Mesodermal cell (in vitro differentiated cells): ENCODE measurements around the gene SEPHS2.
"Not testable (repeated sequence)": the region's sequence is repeated elsewhere in the genome, so short reads cannot be mapped to it uniquely, and the experiment has no call there.

Experiments used
- H3K27ac ChIP-seq: 2 replicates; pipeline ENCODE4 v1.7.0; 2013; ENCODE audit warnings: mild to moderate bottlenecking, low read depth, low read length, moderate library complexity; ENCODE audit not compliant: severe bottlenecking
- H3K36me3 ChIP-seq: 2 replicates; pipeline ENCODE4 v1.7.1; 2013; ENCODE audit warnings: mild to moderate bottlenecking, low read length, moderate library complexity; ENCODE audit not compliant: control insufficient read depth, insufficient read depth
- H3K4me1 ChIP-seq: one replicate; pipeline ENCODE4 v1.7.1; 2013; ENCODE audit warnings: mild to moderate bottlenecking, low read length; ENCODE audit not compliant: insufficient read depth, control insufficient read depth, poor library complexity, severe bottlenecking
- H3K4me3 ChIP-seq: 2 replicates; pipeline ENCODE4 v1.7.0; 2013; ENCODE audit warnings: low read length, control low read depth, mild to moderate bottlenecking; ENCODE audit not compliant: insufficient read depth, poor library complexity, severe bottlenecking; ENCODE audit errors: extremely low read depth
- H3K9me3 ChIP-seq: 2 replicates; pipeline ENCODE4 v1.7.1; 2013; ENCODE audit warnings: mild to moderate bottlenecking, low read length, moderate library complexity; ENCODE audit not compliant: control insufficient read depth
- WGBS, 2 experiments: methylation state at CpG; one replicate each; pipeline ENCODE4 v1.1.5; 2013; ENCODE audit warnings: missing lambda C conversion rate in 2 of 2; ENCODE audit not compliant: insufficient coverage in 2 of 2; 5-methylcytosine and 5-hydroxymethylcytosine counted together

SEPHS2 gene

GRCh38 chr16:30481381-30481780 is 35.7 kb upstream of the SEPHS2 start:
- 88 to 90% methylated on average over 4 of the region's 5 CpGs for WGBS, 2 experiments
- no peak overlapping the region for H3K27ac ChIP-seq

GRCh38 chr16:30478766-30479478 is 33.2 kb upstream of the SEPHS2 start:
- H3K9me3 ChIP-seq = no peaks in the 10 kb centered on the region
- 91 to 95% methylated on average over 12 of the region's 12 CpGs for WGBS, 2 experiments
- no peak overlapping the region for H3K27ac ChIP-seq
- H3K36me3 ChIP-seq = no peaks in the 10 kb centered on the region
- H3K4me3 ChIP-seq = no peak overlapping the region
- H3K4me1 ChIP-seq = no peaks in the 10 kb centered on the region

More at GRCh38 chr16:30481381-30481780, 35.7 kb upstream of the SEPHS2 start:
- no peaks in the 10 kb centered on the region for H3K9me3 ChIP-seq
- no peak overlapping the region for H3K4me3 ChIP-seq
- no peaks in the 10 kb centered on the region for H3K36me3 ChIP-seq
- H3K4me1 ChIP-seq = no peaks in the 10 kb centered on the region

DNA sequence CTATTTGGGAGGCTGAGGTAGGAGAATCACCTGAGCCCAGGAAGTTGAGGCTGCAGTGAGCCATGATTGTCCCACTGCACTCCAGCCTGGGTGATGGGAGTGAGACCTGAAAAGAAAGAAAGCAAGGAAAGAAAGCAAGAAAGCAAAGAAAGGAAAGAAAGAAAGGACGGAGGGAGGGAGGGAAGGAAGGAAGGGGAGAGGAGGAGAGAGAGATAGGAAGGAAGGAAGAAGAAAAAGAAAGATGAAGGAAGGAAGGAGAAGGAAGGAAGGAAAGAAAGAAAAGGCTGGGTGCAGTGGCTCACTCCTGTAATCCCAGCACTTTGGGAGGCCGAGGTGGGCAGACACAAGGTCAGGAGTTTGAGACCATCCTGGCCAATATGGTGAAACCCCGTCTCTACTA is 32.1 kb upstream of the SEPHS2 start:
- H3K27ac ChIP-seq, H3K9me3 ChIP-seq, H3K4me3 ChIP-seq, H3K4me1 ChIP-seq, H3K36me3 ChIP-seq: not testable (repeated sequence)
- 76 to 94% methylated on average over 2 to 3 of the region's 3 CpGs for WGBS, 2 experiments

- Histone ChIP-seq H3K9me3 (no peaks in the 10 kb centered on the region), H3K4me3 (no peak overlapping the region), H3K4me1 (no peaks in the 10 kb centered on the region), H3K27ac (no peak overlapping the region), H3K36me3 (no peaks in the 10 kb centered on the region)
- WGBS, 2 experiments = 85 to 90% methylated on average over 2 of the region's 3 CpGs
Observed at GRCh38 chr16:30476991-30477390, 31.3 kb upstream of the SEPHS2 start.

GRCh38 chr16:30474684-30475083 is 29.0 kb upstream of the SEPHS2 start:
- H3K9me3 ChIP-seq = no peaks in the 10 kb centered on the region
- no peaks in the 10 kb centered on the region for H3K36me3 ChIP-seq
- H3K27ac ChIP-seq = no peak overlapping the region
- WGBS, 2 experiments = 93 to 100% methylated on average over 2 of the region's 7 CpGs
- no peaks in the 10 kb centered on the region for H3K4me1 ChIP-seq
- no peak overlapping the region for H3K4me3 ChIP-seq

DNA sequence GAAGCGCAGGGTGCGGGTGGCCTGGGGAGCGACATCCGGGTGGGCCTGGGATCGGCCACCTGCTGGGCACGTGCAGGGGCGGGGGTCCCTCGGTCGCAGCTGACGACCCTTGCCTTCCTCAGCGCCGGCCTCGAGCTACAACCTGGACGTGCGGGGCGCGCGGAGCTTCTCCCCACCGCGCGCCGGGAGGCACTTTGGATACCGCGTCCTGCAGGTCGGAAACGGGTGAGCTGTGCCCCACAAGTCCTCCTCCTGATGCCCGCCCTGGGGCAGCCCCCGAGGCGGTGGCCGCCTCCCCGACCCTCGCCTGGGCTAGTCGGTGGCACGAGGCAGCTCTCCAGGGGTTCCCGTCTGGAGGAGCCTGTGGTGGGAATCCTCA is 28.4 kb upstream of the SEPHS2 start:
- Histone ChIP-seq H3K4me1 (no peaks in the 10 kb centered on the region), H3K4me3 (no peak overlapping the region), H3K27ac (no peak overlapping the region), H3K36me3 (no peaks in the 10 kb centered on the region), H3K9me3 (no peaks in the 10 kb centered on the region)
- 88 to 94% methylated on average over 19 to 30 of the region's 35 CpGs for WGBS, 2 experiments

DNA sequence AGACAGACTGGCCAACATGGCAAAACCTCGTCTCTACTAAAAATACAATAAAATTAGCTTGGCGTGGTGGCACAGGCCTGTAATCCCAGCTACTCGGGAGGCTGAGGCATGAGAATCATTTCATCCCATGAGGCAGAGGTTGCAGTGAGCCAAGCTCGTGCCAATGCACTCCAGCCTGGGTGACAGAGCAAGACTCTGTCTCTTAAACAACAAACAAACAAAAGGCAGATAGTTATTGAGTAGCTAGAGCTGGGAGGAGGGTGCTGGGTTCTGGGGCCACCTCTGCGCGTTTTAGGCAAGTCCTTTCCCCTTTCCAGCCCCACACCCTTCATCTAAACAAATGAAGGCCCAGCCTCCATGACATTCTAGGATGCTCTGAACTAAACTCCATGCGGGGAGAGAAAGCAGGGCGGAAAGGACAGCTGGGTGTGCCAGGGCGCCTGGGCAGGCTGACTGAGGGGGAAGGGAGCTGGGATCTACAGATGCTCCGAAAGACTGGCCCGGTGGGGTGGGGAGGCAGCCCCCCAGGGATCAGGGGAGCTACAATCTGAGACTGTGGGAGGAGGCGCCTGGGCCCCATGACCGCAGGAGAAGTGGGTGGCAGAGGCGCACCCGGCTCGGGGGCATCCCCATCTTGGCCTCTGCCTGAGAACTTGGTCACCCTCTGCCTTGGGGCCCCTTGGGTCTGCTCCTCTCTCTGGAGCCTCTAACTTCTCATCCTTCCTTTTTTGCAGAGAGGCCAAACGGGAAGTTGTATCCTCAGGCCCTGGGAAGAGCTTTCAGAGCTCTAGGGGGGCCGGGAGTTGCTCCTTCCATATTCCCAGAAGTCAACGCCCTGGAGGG is 27.8 kb upstream of the SEPHS2 start:
- WGBS, 2 experiments = 84 to 90% methylated on average over 12 to 19 of the region's 19 CpGs
- Histone ChIP-seq H3K4me1 (no peaks in the 10 kb centered on the region), H3K27ac (no peak overlapping the region), H3K36me3 (no peaks in the 10 kb centered on the region), H3K9me3 (no peaks in the 10 kb centered on the region), H3K4me3 (no peak overlapping the region)

DNA sequence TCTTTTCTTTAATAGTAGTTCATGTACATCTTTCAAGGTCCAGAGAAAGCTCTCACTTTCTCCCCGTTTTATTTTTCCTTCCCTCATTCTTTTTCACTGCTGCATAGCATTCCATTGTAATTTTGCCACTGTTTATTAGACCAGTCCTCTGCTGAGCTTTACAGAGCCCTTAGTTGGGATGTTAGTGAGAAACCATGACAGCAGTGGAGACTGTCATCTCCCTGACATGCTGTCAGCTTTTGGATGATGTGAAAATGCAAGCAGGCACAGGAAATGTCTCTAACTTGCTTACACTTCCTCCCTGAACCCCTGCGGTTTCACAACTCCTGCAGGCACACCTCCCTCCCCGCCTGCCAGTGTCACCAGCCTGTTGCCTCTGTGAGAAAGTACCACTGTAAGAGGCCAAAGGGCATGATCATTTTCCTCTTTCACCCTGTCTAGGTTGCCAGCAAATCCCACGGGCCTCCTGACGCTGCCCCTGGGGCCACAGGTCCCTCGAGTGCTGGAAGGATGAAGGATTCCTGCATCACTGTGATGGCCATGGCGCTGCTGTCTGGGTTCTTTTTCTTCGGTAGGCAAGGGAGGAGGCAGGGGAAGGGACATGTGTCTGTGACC is 26.8 kb upstream of the SEPHS2 start, which contains the start of gene ITGAL:
Gene ITGAL, plus strand, starts transcription at position 415 of the 615 bp plus-strand sequence. Its CDS starts 96 bp downstream, at position 511.
- no peaks in the 10 kb centered on the region for H3K4me1 ChIP-seq
- H3K36me3 ChIP-seq = no peaks in the 10 kb centered on the region
- H3K4me3 ChIP-seq = no peak within 1 kb of the TSS
- WGBS, 2 experiments = 88 to 92% methylated on average over 8 of the region's 8 CpGs
- H3K9me3 ChIP-seq = no peaks in the 10 kb centered on the region
- no peak within 1 kb of the TSS for H3K27ac ChIP-seq

DNA sequence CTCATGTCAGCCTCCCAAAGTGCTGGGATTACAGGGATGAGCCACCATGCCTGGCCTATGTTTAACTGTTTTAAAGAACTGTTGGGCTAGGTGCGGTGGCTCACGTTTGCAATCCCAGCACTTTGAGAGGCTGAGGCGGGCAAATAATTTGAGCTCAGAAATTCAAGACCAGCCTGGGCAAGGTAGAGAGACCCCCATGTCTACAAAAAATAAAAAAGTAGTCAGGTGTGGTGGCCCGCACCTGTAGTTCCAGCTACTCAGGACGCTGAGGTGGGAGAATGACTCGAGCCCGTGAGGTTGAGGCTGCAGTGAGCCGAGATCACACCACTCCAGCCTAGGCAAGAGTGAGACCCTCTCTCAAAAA is 24.9 kb upstream of the SEPHS2 start:
- Histone ChIP-seq H3K27ac (no peak overlapping the region), H3K9me3 (no peaks in the 10 kb centered on the region), H3K36me3 (no peaks in the 10 kb centered on the region), H3K4me3 (no peak overlapping the region), H3K4me1 (no peaks in the 10 kb centered on the region)
- 89 to 93% methylated on average over 7 to 8 of the region's 8 CpGs for WGBS, 2 experiments

DNA sequence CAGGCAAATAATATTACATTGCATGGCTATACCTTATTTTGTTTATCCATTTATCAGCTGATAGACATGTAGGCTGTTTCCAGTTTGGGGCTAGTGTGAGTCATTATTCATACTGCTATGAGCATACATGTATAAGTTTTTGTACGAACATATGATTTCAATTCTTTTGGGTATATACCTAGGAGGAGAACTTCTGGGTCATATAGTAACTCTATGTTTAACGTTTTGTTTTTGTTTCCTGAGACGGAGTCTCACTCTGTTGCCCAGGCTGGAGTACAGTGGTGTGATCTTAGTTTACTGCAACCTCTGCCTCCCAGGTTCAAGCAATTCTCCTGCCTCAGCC is 24.5 kb upstream of the SEPHS2 start:
- Histone ChIP-seq H3K9me3 (no peaks in the 10 kb centered on the region), H3K27ac (no peak overlapping the region), H3K4me1 (no peaks in the 10 kb centered on the region), H3K4me3 (no peak overlapping the region), H3K36me3 (no peaks in the 10 kb centered on the region)
- 80% methylated on average over 2 of the region's 3 CpGs; no CpG with 5 or more reads in 1 of the 2 experiments for WGBS, 2 experiments
